CD4-positive, alpha-beta T cell (primary cell): ENCODE results near the gene CCR9. TPM values are rescaled to one million over a fixed set of nuclear protein-coding genes. Genes with fewer than 3 reads are reported as not detected.

Source experiments
- ATAC-seq: fragments of 200-7000 bp; cut with Tn5 transposase; one replicate; pipeline ENCODE4 v1.10.0; 2022; ENCODE audit warnings: mild to moderate bottlenecking; ENCODE audit not compliant: poor library complexity
- CTCF ChIA-PET: fragments of 350-600 bp; sonication (Branson Sonifier 250); formaldehyde crosslinking; loops from one replicate; lab custom pipeline; 2021; ENCODE audit warnings: antibody characterized with exemption, inconsistent platforms; lab: Charles Lee
- POLR2A ChIA-PET: fragments of 350-600 bp; sonication (Branson Sonifier 250); formaldehyde crosslinking; loops from one replicate; lab custom pipeline; 2021; ENCODE audit warnings: antibody characterized with exemption, inconsistent platforms; lab: Charles Lee
- DNase-seq, 14 experiments: peaks; one replicate each; pipeline ENCODE4 v3.0.0-alpha.2; 2013 to 2020; ENCODE audit warnings: mixed read lengths in 2 of 14
- H3K27ac ChIP-seq, 2 donors: one replicate each; pipeline versions ENCODE4 v1.5.1 to v1.7.0; 2013; ENCODE audit warnings: low read length in 2 of 2, low read depth in 1 of 2, mild to moderate bottlenecking in 1 of 2
- H3K27me3 ChIP-seq, 2 experiments: 1 replicate in 1 of 2; 2 replicates in 1 of 2; pipeline versions ENCODE4 v1.6.1 to v1.7.0; 2013; ENCODE audit warnings: low read length in 2 of 2, control low read depth in 1 of 2, mild to moderate bottlenecking in 1 of 2, moderate library complexity in 1 of 2; ENCODE audit not compliant: insufficient read depth in 2 of 2, control insufficient read depth in 1 of 2
- H3K36me3 ChIP-seq: one replicate; pipeline ENCODE4 v1.6.1; 2013; ENCODE audit warnings: low read length, control low read depth; ENCODE audit not compliant: insufficient read depth
- H3K4me1 ChIP-seq: one replicate; pipeline ENCODE4 v1.6.1; 2013; ENCODE audit warnings: low read length, control low read depth; ENCODE audit not compliant: insufficient read depth
- H3K4me3 ChIP-seq: one replicate; pipeline ENCODE4 v1.5.1; 2013; ENCODE audit warnings: mild to moderate bottlenecking, low read length, moderate library complexity
- H3K9me3 ChIP-seq, 2 experiments: 1 replicate in 1 of 2; 2 replicates in 1 of 2; pipeline versions ENCODE4 v1.6.1 to v1.7.0; 2013; ENCODE audit warnings: low read length in 2 of 2, mild to moderate bottlenecking in 2 of 2, control low read depth in 1 of 2, moderate library complexity in 1 of 2; ENCODE audit not compliant: control insufficient read depth in 1 of 2, insufficient read depth in 1 of 2
- H3K27ac Mint-ChIP-seq: one replicate; pipeline ENCODE4 v1.8.0; 2020; ENCODE audit warnings: mixed read lengths
- H3K27me3 Mint-ChIP-seq: one replicate; pipeline ENCODE4 v1.8.0; 2021; ENCODE audit warnings: mixed read lengths
- H3K36me3 Mint-ChIP-seq: one replicate; pipeline ENCODE4 v1.8.0; 2021; ENCODE audit warnings: low read depth, mixed read lengths
- H3K4me1 Mint-ChIP-seq: one replicate; pipeline ENCODE4 v1.8.0; 2021; ENCODE audit warnings: low read depth, mixed read lengths
- H3K4me3 Mint-ChIP-seq: one replicate; pipeline ENCODE4 v1.8.0; 2020; ENCODE audit warnings: mild to moderate bottlenecking, mixed read lengths
- H3K9me3 Mint-ChIP-seq: one replicate; pipeline ENCODE4 v1.8.0; 2020; ENCODE audit warnings: mixed read lengths
- intact Hi-C, 2 experiments: fragments of 100-400 bp; cut with DNase I in 1 of 2; cut with micrococcal nuclease in 1 of 2; formaldehyde crosslinking; loops; one replicate each; pipeline versions ENCODE4 v1.15.1 to v1.9.0; 2023 to 2025; cut with DNase I, micrococcal nuclease
- total RNA-seq, 174 experiments: library from RNA in 2 of 174; stranded (reverse) in 2 of 174; gene quantifications; one replicate each; pipeline ENCODE4 v1.2.3 and lab custom pipeline; 2021 to 2026
- TF ChIP-seq, protein P1 (sequence below): fragments of 200-600 bp; IDR thresholded peaks from one replicate; pipeline ENCODE4 v1.8.0; 2022; ENCODE audit warnings: antibody characterized with exemption, mild to moderate bottlenecking

Gene CCR9
- total RNA-seq, 2 experiments from 2014 or later: 6.5 to 7.4 TPM

DNA sequence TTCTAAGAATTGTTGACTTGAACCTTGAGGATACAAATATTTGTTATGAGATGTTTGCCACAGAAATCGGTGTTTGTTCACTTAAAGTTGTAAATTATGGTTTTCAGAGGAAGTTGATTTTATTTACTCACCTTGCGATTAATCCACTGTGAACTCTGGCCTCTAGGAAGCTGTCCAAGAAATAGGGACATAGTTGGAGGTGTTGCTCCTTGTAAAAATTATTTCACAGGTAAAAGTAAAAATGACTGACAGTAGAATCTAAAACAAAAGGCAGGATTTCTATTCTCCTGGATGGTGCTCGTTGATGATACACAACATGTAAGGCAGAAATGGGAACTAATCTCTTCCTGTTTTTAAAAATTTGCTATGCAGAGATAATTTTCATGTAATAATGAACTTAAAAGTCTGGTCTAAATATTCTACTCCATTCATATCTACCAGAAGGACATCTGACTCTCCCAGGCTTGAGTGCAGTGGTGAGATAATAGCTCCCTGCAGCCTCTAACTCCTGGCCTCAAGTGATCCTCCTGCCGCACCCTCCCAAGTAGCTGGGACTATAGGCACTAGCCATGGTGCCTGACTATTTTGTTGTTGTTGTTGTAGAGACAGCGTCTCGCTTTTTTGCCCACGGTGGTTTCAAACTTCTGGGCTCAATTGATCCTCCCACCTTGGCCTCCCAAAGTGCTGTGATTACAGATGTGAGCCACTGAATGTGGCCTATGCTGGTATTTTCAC lies 27.4 kb upstream of the CCR9 start:
- H3K27ac ChIP-seq: no peak overlapping the region

DNA sequence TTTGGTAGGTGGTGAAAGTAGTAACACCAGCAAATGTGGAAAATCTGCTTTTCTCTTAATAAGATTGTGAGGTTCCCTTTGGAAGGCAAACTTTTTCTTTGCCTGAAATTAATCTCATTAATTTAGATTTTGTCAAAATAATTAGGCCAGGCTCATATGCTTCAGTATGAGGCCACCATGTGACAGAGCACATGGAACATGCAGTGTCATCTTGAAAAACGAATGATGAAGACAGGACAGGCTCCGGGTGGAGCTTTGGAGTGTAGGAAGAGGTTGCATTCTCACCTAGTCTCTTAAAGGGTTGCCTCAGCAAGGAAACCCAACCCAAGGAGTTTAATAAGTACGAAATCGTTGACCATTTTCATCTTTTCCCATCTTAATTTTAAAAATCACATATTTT lies 25.9 kb upstream of the CCR9 start:
- peaks cover 61% of the 10 kb centered on the region for H3K4me1 Mint-ChIP-seq
- H3K4me3 Mint-ChIP-seq: no peak overlapping the region
- DNase-seq (no peak), ATAC-seq (no peak)
- CTCF ChIA-PET: no interaction called here
- Histone ChIP-seq H3K9me3 (peaks cover 0 to 4% of the 10 kb centered on the region in 2 experiments), H3K4me1 (peaks cover 10% of the 10 kb centered on the region), H3K27ac (no peak overlapping the region), H3K4me3 (no peak overlapping the region), H3K36me3 (no peaks in the 10 kb centered on the region), H3K27me3 (peaks cover 0 to 4% of the 10 kb centered on the region in 2 experiments)
- H3K27me3 Mint-ChIP-seq: peaks cover 22% of the 10 kb centered on the region
- no peaks in the 10 kb centered on the region for H3K9me3 Mint-ChIP-seq
- no peaks in the 10 kb centered on the region for H3K36me3 Mint-ChIP-seq
- intact Hi-C loops: no loop called here
- TF ChIP-seq, protein P1, sequence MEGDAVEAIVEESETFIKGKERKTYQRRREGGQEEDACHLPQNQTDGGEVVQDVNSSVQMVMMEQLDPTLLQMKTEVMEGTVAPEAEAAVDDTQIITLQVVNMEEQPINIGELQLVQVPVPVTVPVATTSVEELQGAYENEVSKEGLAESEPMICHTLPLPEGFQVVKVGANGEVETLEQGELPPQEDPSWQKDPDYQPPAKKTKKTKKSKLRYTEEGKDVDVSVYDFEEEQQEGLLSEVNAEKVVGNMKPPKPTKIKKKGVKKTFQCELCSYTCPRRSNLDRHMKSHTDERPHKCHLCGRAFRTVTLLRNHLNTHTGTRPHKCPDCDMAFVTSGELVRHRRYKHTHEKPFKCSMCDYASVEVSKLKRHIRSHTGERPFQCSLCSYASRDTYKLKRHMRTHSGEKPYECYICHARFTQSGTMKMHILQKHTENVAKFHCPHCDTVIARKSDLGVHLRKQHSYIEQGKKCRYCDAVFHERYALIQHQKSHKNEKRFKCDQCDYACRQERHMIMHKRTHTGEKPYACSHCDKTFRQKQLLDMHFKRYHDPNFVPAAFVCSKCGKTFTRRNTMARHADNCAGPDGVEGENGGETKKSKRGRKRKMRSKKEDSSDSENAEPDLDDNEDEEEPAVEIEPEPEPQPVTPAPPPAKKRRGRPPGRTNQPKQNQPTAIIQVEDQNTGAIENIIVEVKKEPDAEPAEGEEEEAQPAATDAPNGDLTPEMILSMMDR: no peak
- POLR2A ChIA-PET: interaction anchor here (1.0 to 2.1 kb wide), 2 partner anchors 9 to 18 kb away, joined by 4 to 10 read pairs; partner anchors contain the start of gene LZTFL1
- no peak overlapping the region for H3K27ac Mint-ChIP-seq

More for the DNA sequence above, 27.4 kb upstream of the CCR9 start:
- no peak overlapping the region for H3K27ac Mint-ChIP-seq
- ATAC-seq (no peak), DNase-seq (no peak)
- H3K9me3 Mint-ChIP-seq: no peaks in the 10 kb centered on the region
- Histone ChIP-seq H3K27me3 (peaks cover 0 to 4% of the 10 kb centered on the region in 2 experiments), H3K36me3 (no peaks in the 10 kb centered on the region), H3K4me1 (peaks cover 2% of the 10 kb centered on the region), H3K9me3 (peaks cover 0 to 4% of the 10 kb centered on the region in 2 experiments), H3K4me3 (no peak overlapping the region)
- no peaks in the 10 kb centered on the region for H3K36me3 Mint-ChIP-seq
- TF ChIP-seq, protein P1: no peak
- H3K4me3 Mint-ChIP-seq: no peak overlapping the region
- CTCF ChIA-PET: no interaction called here
- peaks cover 19% of the 10 kb centered on the region for H3K27me3 Mint-ChIP-seq
- intact Hi-C loops: no loop called here
- H3K4me1 Mint-ChIP-seq: peaks cover 53% of the 10 kb centered on the region
- POLR2A ChIA-PET: interaction anchor here (0.5 to 0.6 kb wide), 2 partner anchors 54 to 61 kb away, joined by 3 to 4 read pairs; no protein-coding TSS in a partner anchor

DNA sequence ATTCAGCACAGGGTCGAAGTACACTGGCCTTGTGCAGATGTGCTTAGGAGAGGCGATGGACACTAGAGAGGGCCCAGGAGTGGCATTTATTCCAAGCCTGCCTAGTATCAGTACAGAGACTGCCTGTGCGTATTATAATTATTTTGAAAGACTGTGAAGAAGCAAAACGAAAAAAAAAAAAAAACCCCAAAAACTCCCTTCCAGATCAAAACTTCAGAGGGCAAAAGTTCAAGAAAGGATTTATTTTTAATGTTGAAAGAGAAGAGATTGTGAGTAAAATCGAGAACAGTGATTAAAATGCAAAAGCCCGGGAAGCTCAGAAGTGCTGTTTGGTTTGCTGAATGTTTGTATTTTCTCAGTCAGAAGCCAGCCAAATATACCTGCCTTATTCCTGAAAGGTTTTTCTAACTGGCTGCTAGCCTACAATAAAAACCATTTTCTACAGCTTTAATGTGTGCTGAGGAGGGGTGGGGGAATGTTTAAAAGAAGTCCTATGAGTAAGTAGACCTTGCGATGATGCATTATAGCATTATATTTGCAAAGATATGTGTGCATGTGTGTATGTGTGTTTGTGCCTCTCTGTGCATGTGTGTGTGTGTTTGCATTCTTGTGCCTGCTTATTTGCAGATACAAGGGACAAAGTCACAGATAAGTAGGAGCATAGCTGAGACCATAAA lies 25.2 kb upstream of the CCR9 start:
- Mint-ChIP-seq H3K9me3 (no peaks in the 10 kb centered on the region), H3K4me1 (peaks cover 61% of the 10 kb centered on the region), H3K4me3 (no peak overlapping the region), H3K36me3 (no peaks in the 10 kb centered on the region), H3K27ac (no peak overlapping the region), H3K27me3 (peaks cover 22% of the 10 kb centered on the region)
- POLR2A ChIA-PET: interaction anchor here (0.7 to 2.1 kb wide), 4 partner anchors 8 to 20 kb away, joined by 3 to 10 read pairs (median 4); partner anchors contain the start of gene LZTFL1
- DNase-seq (no peak), ATAC-seq (no peak)
- no peak overlapping the region for H3K27ac ChIP-seq
- CTCF ChIA-PET: no interaction called here
- H3K9me3 ChIP-seq: peaks cover 0 to 4% of the 10 kb centered on the region in 2 experiments
- peaks cover 0 to 4% of the 10 kb centered on the region in 2 experiments for H3K27me3 ChIP-seq
- TF ChIP-seq, protein P1: no peak
- intact Hi-C loops: no loop called here
- H3K4me3 ChIP-seq: no peak overlapping the region
- H3K4me1 ChIP-seq: peaks cover 10% of the 10 kb centered on the region
- no peaks in the 10 kb centered on the region for H3K36me3 ChIP-seq
